Measurements from ENCODE around the gene COL4A2.

COL4A2 gene

GRCh38 chr13:110264685-110265275, 42.3 kb upstream of the COL4A2 start:
- no peaks in the 10 kb centered on the region for H3K9me3 ChIP-seq (ENCODE audit: low read length)
- H3F3A ChIP-seq (ENCODE audit: insufficient read depth, low read length): no peaks in the 10 kb centered on the region
- H4K20me1 ChIP-seq (ENCODE audit: insufficient read depth, low read length): no peaks in the 10 kb centered on the region
- no peak overlapping the region for H3K4me2 ChIP-seq (ENCODE audit: low read length)
- no peaks in the 10 kb centered on the region for H3K79me2 ChIP-seq (ENCODE audit: insufficient read depth, low read length)
- no peaks in the 10 kb centered on the region for H3K27me3 ChIP-seq (ENCODE audit: insufficient read depth, low read length)
- no peaks in the 10 kb centered on the region for H3K9me2 ChIP-seq (ENCODE audit: low read depth, low read length)
- no peaks in the 10 kb centered on the region for H3K4me1 ChIP-seq (ENCODE audit: insufficient read depth, low read length, severe bottlenecking)
- no peak overlapping the region for H3K9ac ChIP-seq (ENCODE audit: low read length)
- H3K4me3 ChIP-seq (ENCODE audit: low read depth, low read length, poor library complexity, severe bottlenecking): no peak overlapping the region
- no peak for TF ChIP-seq CTCF (IDR thresholded peaks at IDR 0.05; ENCODE audit: low read length)
- no peak for TF ChIP-seq EZH2 (IDR thresholded peaks at IDR 0.05; ENCODE audit: borderline replicate concordance, low read length)
- H3K36me3 ChIP-seq (ENCODE audit: insufficient read depth, low read length): no peaks in the 10 kb centered on the region
- no peak overlapping the region for H2AFZ ChIP-seq (ENCODE audit: low read length)
- no peak overlapping the region for H3K27ac ChIP-seq (ENCODE audit: low read depth, low read length, poor library complexity, severe bottlenecking)

DNA sequence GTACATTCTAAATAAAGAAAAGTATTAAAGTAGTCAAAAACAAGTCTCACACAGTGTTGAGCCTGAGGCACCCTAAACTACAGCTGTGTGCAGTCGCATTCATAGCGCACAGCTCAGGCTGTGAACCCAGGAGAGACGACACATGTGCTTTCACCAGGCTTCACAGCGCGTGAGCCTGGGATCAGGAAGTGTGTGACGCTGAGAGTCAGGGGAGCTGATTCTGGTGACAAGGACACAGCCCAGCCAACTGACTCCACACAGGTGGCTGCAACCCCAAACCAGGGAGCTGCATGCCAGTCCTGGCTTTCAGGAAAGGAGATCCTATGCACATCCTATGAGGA, 41.8 kb upstream of the COL4A2 start:
- no peaks in the 10 kb centered on the region for H3K9me3 ChIP-seq (ENCODE audit: low read length)
- H3K36me3 ChIP-seq (ENCODE audit: insufficient read depth, low read length): no peaks in the 10 kb centered on the region
- no peaks in the 10 kb centered on the region for H3K4me1 ChIP-seq (ENCODE audit: insufficient read depth, low read length, severe bottlenecking)
- no peaks in the 10 kb centered on the region for H3K9me2 ChIP-seq (ENCODE audit: low read depth, low read length)
- no peaks in the 10 kb centered on the region for H4K20me1 ChIP-seq (ENCODE audit: insufficient read depth, low read length)
- H2AFZ ChIP-seq (ENCODE audit: low read length): no peak overlapping the region
- no peaks in the 10 kb centered on the region for H3K79me2 ChIP-seq (ENCODE audit: insufficient read depth, low read length)
- no peak overlapping the region for H3K4me3 ChIP-seq (ENCODE audit: low read depth, low read length, poor library complexity, severe bottlenecking)
- H3K4me2 ChIP-seq (ENCODE audit: low read length): no peak overlapping the region
- TF ChIP-seq CTCF (IDR thresholded peaks at IDR 0.05; ENCODE audit: low read length) (no peak), EZH2 (IDR thresholded peaks at IDR 0.05; ENCODE audit: borderline replicate concordance, low read length) (no peak)
- no peak overlapping the region for H3K9ac ChIP-seq (ENCODE audit: low read length)
- no peaks in the 10 kb centered on the region for H3F3A ChIP-seq (ENCODE audit: insufficient read depth, low read length)
- no peaks in the 10 kb centered on the region for H3K27me3 ChIP-seq (ENCODE audit: insufficient read depth, low read length)
- H3K27ac ChIP-seq (ENCODE audit: low read depth, low read length, poor library complexity, severe bottlenecking): no peak overlapping the region

DNA sequence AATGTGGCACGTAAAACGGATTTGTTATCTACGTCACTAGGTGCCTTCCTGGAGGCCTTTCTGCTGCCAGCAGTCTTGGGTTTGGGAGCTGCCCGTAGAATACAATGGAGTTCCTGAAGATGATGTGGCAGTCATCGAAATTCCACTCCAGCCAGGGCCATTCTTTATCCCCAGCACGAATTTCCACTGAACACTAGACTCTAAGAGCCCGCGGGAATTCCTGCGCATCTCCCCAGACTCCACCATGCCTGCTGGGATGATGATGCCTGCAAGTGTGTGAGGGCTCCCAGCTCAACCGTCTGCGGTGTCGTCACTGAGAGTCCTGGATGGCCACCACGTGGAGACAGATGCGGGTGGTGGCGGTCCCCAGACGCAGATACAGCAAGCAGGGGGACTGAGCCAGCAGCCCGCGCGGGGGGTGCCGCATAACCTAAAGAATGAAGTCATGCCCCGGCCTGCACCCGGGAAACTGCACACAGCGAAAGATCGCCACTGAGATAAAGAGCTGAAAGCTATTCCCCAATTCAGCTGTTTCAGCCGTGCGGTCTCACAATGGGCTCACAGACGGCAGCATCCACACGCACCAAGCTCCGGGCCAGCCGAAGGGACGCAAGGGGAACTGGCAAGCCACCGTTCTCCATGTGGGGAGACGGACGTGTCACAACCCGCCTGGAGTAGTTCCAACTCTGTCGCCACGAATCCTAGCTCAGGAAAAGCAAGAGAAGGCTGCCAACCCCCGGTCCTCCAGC, 41.2 kb upstream of the COL4A2 start:
- Histone ChIP-seq H3K9me3 (ENCODE audit: low read length) (no peaks in the 10 kb centered on the region), H3K9me2 (ENCODE audit: low read depth, low read length) (no peaks in the 10 kb centered on the region), H3K4me1 (ENCODE audit: insufficient read depth, low read length, severe bottlenecking) (no peaks in the 10 kb centered on the region), H3K27ac (ENCODE audit: low read depth, low read length, poor library complexity, severe bottlenecking) (no peak overlapping the region), H3K4me2 (ENCODE audit: low read length) (no peak overlapping the region), H4K20me1 (ENCODE audit: insufficient read depth, low read length) (no peaks in the 10 kb centered on the region), H3F3A (ENCODE audit: insufficient read depth, low read length) (no peaks in the 10 kb centered on the region), H2AFZ (ENCODE audit: low read length) (no peak overlapping the region), H3K4me3 (ENCODE audit: low read depth, low read length, poor library complexity, severe bottlenecking) (no peak overlapping the region), H3K27me3 (ENCODE audit: insufficient read depth, low read length) (no peaks in the 10 kb centered on the region), H3K9ac (ENCODE audit: low read length) (no peak overlapping the region), H3K36me3 (ENCODE audit: insufficient read depth, low read length) (no peaks in the 10 kb centered on the region), H3K79me2 (ENCODE audit: insufficient read depth, low read length) (no peaks in the 10 kb centered on the region)
- TF ChIP-seq EZH2 (IDR thresholded peaks at IDR 0.05; ENCODE audit: borderline replicate concordance, low read length) (no peak), CTCF (IDR thresholded peaks at IDR 0.05; ENCODE audit: low read length) (no peak)
